HCT116 (cell line): ENCODE results near the gene DOCK3. TPM values are rescaled to one million over a fixed set of nuclear protein-coding genes. Genes with fewer than 3 reads are reported as not detected.

Experiments used
- ATAC-seq: fragments of 200-7000 bp; cut with Tn5 transposase; 2 replicates; pipeline ENCODE4 v1.9.1; 2020; ENCODE audit warnings: mild to moderate bottlenecking, moderate library complexity
- BruUV-seq: library from RNA; stranded (reverse); fragments of 400-500 nt; replicated peaks from 2 replicates; lab custom pipeline; 2021; lab: Mats Ljungman, UMichigan
- CTCF ChIA-PET: fragments of 300-600 bp; sonication (Branson Sonifier 250); formaldehyde crosslinking; loops from one replicate; lab custom pipeline; 2021; ENCODE audit warnings: antibody characterized with exemption; lab: Charles Lee
- POLR2A ChIA-PET: fragments of 300-600, 350-600 bp; sonication (Branson Sonifier 250); formaldehyde crosslinking; loops from one replicate; lab custom pipeline; 2021; ENCODE audit warnings: antibody characterized with exemption; lab: Charles Lee
- RAD21 ChIA-PET, 2 experiments: fragments of 300-600 bp; sonication (Branson Sonifier 250); formaldehyde crosslinking; loops; one replicate each; lab custom pipeline; 2023; ENCODE audit warnings: low total read pairs in 2 of 2; ENCODE audit not compliant: uncharacterized antibody in 2 of 2, unreplicated experiment in 2 of 2, low non-redundant PET in 1 of 2; lab: Charles Lee
- DNase-seq: peaks from one replicate; pipeline ENCODE4 v3.0.0-alpha.2; 2010; ENCODE audit warnings: low read depth, low spot score
- H2AFZ ChIP-seq: fragments of 200-600 bp; shearing (Covaris generic), sonication (generic); 2 replicates; pipeline ENCODE4 v1.6.1; 2017; ENCODE audit warnings: low read depth, mixed run types, mixed read lengths, antibody characterized with exemption, low read length; ENCODE audit not compliant: poor library complexity, severe bottlenecking
- H3K27ac ChIP-seq: 2 replicates; pipeline ENCODE4 v1.5.1; 2012; ENCODE audit warnings: low read depth, low read length
- H3K27me3 ChIP-seq: fragments of 200-600 bp; sonication (generic); 2 replicates; pipeline ENCODE4 v1.6.1; 2016; ENCODE audit warnings: mixed run types, low read length, mixed read lengths; ENCODE audit not compliant: insufficient read depth
- H3K36me3 ChIP-seq, 2 experiments: fragments of 200-500 bp in 1 of 2; fragments of 200-600 bp in 1 of 2; sonication (Bioruptor generic) in 1 of 2; sonication (generic) in 1 of 2; 2 replicates each; pipeline versions ENCODE4 v1.5.1 to v1.6.1; 2014 to 2016; ENCODE audit warnings: low read length in 2 of 2, inconsistent platforms in 1 of 2, mixed read lengths in 1 of 2, mixed run types in 1 of 2; ENCODE audit not compliant: insufficient read depth in 2 of 2, control insufficient read depth in 1 of 2
- H3K4me1 ChIP-seq, 2 experiments: fragments of 200-600 bp in 1 of 2; sonication (generic) in 1 of 2; 2 replicates each; pipeline versions ENCODE4 v1.5.1 to v1.6.1; 2012 to 2017; ENCODE audit warnings: low read length in 2 of 2, inconsistent platforms in 1 of 2, mild to moderate bottlenecking in 1 of 2, mixed read lengths in 1 of 2, mixed run types in 1 of 2, moderate library complexity in 1 of 2; ENCODE audit not compliant: insufficient read depth in 2 of 2, control insufficient read depth in 1 of 2
- H3K4me2 ChIP-seq: fragments of 200-600 bp; sonication (generic); 2 replicates; pipeline ENCODE4 v1.6.1; 2017; ENCODE audit warnings: mixed run types, low read length, mixed read lengths
- H3K4me3 ChIP-seq, 2 experiments: fragments of 200-600 bp in 1 of 2; sonication (generic) in 1 of 2; replicated peaks in 1 of 2; 2 replicates each; pipeline ENCODE4 v1.5.1; 2011 to 2016; ENCODE audit warnings: low read length in 2 of 2, control low read depth in 1 of 2, low read depth in 1 of 2, mild to moderate bottlenecking in 1 of 2, mixed read lengths in 1 of 2, mixed run types in 1 of 2
- H3K79me2 ChIP-seq: fragments of 200-600 bp; sonication (generic); 2 replicates; pipeline ENCODE4 v1.6.1; 2017; ENCODE audit warnings: mild to moderate bottlenecking, mixed run types, low read length, moderate library complexity, mixed read lengths; ENCODE audit not compliant: insufficient read depth
- H3K9ac ChIP-seq: fragments of 200-600 bp; sonication (generic); 2 replicates; pipeline ENCODE4 v1.6.1; 2016; ENCODE audit warnings: low read length, mixed read lengths
- H3K9me2 ChIP-seq: fragments of 200-600 bp; sonication (generic), shearing (Covaris generic); 2 replicates; pipeline ENCODE4 v1.6.1; 2017; ENCODE audit warnings: mixed run types, mild to moderate bottlenecking, moderate library complexity; ENCODE audit not compliant: insufficient read depth
- H3K9me3 ChIP-seq, 2 experiments: fragments of 200-500 bp in 1 of 2; fragments of 200-600 bp in 1 of 2; sonication (Bioruptor generic) in 1 of 2; sonication (generic) in 1 of 2; 2 replicates each; pipeline ENCODE4 v1.6.1; 2014 to 2017; ENCODE audit warnings: low read length in 2 of 2, mixed read lengths in 2 of 2, inconsistent platforms in 1 of 2, low read depth in 1 of 2, mild to moderate bottlenecking in 1 of 2, mixed run types in 1 of 2, moderate library complexity in 1 of 2; ENCODE audit not compliant: control insufficient read depth in 1 of 2, insufficient read depth in 1 of 2
- H4K20me1 ChIP-seq: fragments of 200-600 bp; sonication (generic), shearing (Covaris generic); 2 replicates; pipeline ENCODE4 v1.6.1; 2017; ENCODE audit warnings: mixed run types, mild to moderate bottlenecking, moderate library complexity; ENCODE audit not compliant: insufficient read depth
- ATF3 ChIP-seq: IDR thresholded peaks from 2 replicates; pipeline ENCODE4 v1.6.1; 2012
- CBX3 ChIP-seq: IDR thresholded peaks from 2 replicates; pipeline ENCODE4 v1.6.1; 2012; ENCODE audit warnings: low read depth
- EGR1 ChIP-seq: IDR thresholded peaks from 2 replicates; pipeline ENCODE4 v1.6.1; 2012; ENCODE audit warnings: low read depth
- ELF1 ChIP-seq: IDR thresholded peaks from 2 replicates; pipeline ENCODE4 v1.6.1; 2012; ENCODE audit warnings: low read depth, borderline replicate concordance
- FOSL1 ChIP-seq: IDR thresholded peaks from 2 replicates; pipeline ENCODE4 v1.6.1; 2012; ENCODE audit warnings: low read depth
- MAX ChIP-seq: IDR thresholded peaks from 2 replicates; pipeline ENCODE4 v1.6.1; 2012
- POLR2AphosphoS5 ChIP-seq: IDR thresholded peaks from 2 replicates; pipeline ENCODE4 v1.6.1; 2011; ENCODE audit warnings: mild to moderate bottlenecking, low read depth, low read length, moderate library complexity
- SIN3A ChIP-seq: IDR thresholded peaks from 2 replicates; pipeline ENCODE4 v1.6.1; 2012; ENCODE audit warnings: low read depth
- SRF ChIP-seq: IDR thresholded peaks from 2 replicates; pipeline ENCODE4 v1.6.1; 2012; ENCODE audit warnings: low read depth
- TCF7L2 ChIP-seq: IDR thresholded peaks from 2 replicates; pipeline ENCODE4 v1.7.0; 2011; ENCODE audit warnings: borderline replicate concordance, inconsistent platforms; ENCODE audit not compliant: insufficient read depth, insufficient read length; ENCODE audit errors: extremely low read depth
- ZBTB33 ChIP-seq: IDR thresholded peaks from 2 replicates; pipeline ENCODE4 v1.6.1; 2011; ENCODE audit warnings: mild to moderate bottlenecking, low read length, moderate library complexity; ENCODE audit not compliant: insufficient replicate concordance; ENCODE audit errors: extremely low read depth
- ZFX ChIP-seq: fragments of 450-650 bp; IDR thresholded peaks from 2 replicates; pipeline ENCODE4 v1.6.1; 2017
- intact Hi-C: fragments of 100-400 bp; cut with micrococcal nuclease; formaldehyde crosslinking; loops from 2 replicates; pipeline ENCODE4 v1.10.0; 2022
- total RNA-seq: library from RNA; stranded (reverse); gene quantifications from one replicate; pipeline ENCODE4 v1.2.1, GENCODE V29; 2021; ENCODE audit not compliant: unreplicated experiment

Gene DOCK3
- total RNA-seq, 1 experiment from 2014 or later: 4.2 TPM

GRCh38 chr3:51336261-51336660 is 661.5 kb downstream of the DOCK3 start:
- no peaks in the 10 kb centered on the region for H3K27me3 ChIP-seq
- no peaks in the 10 kb centered on the region for H3K36me3 ChIP-seq
- no TSS peak for BruUV-seq
- no peaks in the 10 kb centered on the region for H3K9me2 ChIP-seq
- ChIA-PET CTCF (no interaction called here), RAD21 (no interaction called here), POLR2A (no interaction called here)
- intact Hi-C loops: no loop called here
- DNase-seq: no peak
- H3K9ac ChIP-seq: no peak overlapping the region
- H3K79me2 ChIP-seq: no peaks in the 10 kb centered on the region
- no peaks in the 10 kb centered on the region for H3K9me3 ChIP-seq
- H3K27ac ChIP-seq: no peak overlapping the region
- H3K4me3 ChIP-seq: no peak overlapping the region
- no peak overlapping the region for H3K4me2 ChIP-seq
- H2AFZ ChIP-seq: no peak overlapping the region
- ATAC-seq: no peak
- peaks cover 27 to 30% of the 10 kb centered on the region in 2 experiments for H3K4me1 ChIP-seq
- no peaks in the 10 kb centered on the region for H4K20me1 ChIP-seq
- TF ChIP-seq POLR2AphosphoS5 (no peak), TCF7L2 (no peak), ZBTB33 (no peak), SRF (no peak), ELF1 (no peak), ATF3 (no peak), SIN3A (no peak)

GRCh38 chr3:51337666-51338065 is 662.9 kb downstream of the DOCK3 start:
- no peak for DNase-seq
- no TSS peak for BruUV-seq
- Histone ChIP-seq H3K9me3 (no peaks in the 10 kb centered on the region), H3K4me2 (no peak overlapping the region), H4K20me1 (no peaks in the 10 kb centered on the region), H2AFZ (no peak overlapping the region), H3K27ac (no peak overlapping the region), H3K79me2 (no peaks in the 10 kb centered on the region), H3K9ac (no peak overlapping the region), H3K36me3 (no peaks in the 10 kb centered on the region), H3K27me3 (no peaks in the 10 kb centered on the region), H3K9me2 (no peaks in the 10 kb centered on the region), H3K4me3 (no peak overlapping the region), H3K4me1 (peaks cover 39 to 43% of the 10 kb centered on the region in 2 experiments)
- ChIA-PET RAD21 (no interaction called here), CTCF (no interaction called here), POLR2A (no interaction called here)
- TF ChIP-seq SRF (no peak), MAX (no peak), ATF3 (no peak), CBX3 (no peak), TCF7L2 (no peak), FOSL1 (no peak), EGR1 (no peak), ZFX (no peak)
- no peak for ATAC-seq
- intact Hi-C loops: no loop called here
